Suprapubic skin (tissue), 3 donors: ENCODE results near the gene SSR3.

Source experiments
- EP300 ChIP-seq: sonication (generic); formaldehyde crosslinking; IDR thresholded peaks from one replicate; pipeline ENCODE4 v1.6.1; 2017; ENCODE audit warnings: antibody characterized with exemption
- POLR2A ChIP-seq, 2 donors: fragments of 450-650 bp; IDR thresholded peaks; one replicate each; pipeline ENCODE4 v1.6.1; 2017; ENCODE audit warnings: antibody characterized with exemption in 2 of 2, mild to moderate bottlenecking in 2 of 2, moderate library complexity in 2 of 2
- TF ChIP-seq, protein P1 (sequence below), 2 donors: fragments of 200-600 bp in 1 of 2; fragments of 450-650 bp in 1 of 2; sonication (generic) in 1 of 2; IDR thresholded peaks; one replicate each; pipeline ENCODE4 v1.5.1; 2016 to 2019; ENCODE audit warnings: antibody characterized with exemption in 2 of 2, mild to moderate bottlenecking in 1 of 2, moderate library complexity in 1 of 2

DNA sequence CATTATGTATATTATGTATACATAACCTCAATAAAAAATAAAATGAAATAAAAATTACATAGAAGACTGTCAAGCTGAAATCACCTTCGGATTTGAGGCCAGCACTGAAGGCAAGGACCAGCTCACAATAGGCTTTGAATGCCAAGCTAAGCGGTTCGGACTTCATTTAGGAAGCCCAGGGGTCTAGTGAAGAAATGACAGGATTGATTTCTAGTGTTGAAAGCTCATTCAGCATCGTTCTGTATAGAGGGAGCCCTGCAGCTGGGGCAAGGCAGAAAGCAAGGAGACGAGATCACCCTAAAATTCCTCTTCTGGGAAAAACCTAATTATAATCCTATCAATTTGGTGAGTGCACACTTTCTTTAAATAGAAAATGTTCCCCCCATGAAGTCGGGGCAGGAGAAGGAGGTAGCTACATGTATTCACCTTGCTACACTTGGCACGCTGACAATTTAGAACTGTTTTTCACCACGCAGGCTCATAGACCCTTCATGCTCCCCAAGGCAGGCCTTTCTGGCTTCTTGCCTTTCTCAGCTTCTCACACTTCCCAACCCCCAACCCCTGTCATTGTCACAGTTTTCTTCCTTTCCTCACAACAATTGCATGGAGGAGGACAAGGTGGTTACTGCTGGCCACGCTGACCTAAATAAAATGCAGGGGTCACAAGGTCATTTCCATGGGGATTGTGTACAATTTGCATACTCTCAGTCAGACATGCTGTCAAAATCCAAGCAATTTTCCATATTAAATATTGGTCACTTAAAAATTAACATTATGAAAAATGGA lies 44.4 kb upstream of the SSR3 start:
- TF ChIP-seq POLR2A (IDR thresholded peaks at IDR 0.05), result no peak
- TF ChIP-seq, protein P1, sequence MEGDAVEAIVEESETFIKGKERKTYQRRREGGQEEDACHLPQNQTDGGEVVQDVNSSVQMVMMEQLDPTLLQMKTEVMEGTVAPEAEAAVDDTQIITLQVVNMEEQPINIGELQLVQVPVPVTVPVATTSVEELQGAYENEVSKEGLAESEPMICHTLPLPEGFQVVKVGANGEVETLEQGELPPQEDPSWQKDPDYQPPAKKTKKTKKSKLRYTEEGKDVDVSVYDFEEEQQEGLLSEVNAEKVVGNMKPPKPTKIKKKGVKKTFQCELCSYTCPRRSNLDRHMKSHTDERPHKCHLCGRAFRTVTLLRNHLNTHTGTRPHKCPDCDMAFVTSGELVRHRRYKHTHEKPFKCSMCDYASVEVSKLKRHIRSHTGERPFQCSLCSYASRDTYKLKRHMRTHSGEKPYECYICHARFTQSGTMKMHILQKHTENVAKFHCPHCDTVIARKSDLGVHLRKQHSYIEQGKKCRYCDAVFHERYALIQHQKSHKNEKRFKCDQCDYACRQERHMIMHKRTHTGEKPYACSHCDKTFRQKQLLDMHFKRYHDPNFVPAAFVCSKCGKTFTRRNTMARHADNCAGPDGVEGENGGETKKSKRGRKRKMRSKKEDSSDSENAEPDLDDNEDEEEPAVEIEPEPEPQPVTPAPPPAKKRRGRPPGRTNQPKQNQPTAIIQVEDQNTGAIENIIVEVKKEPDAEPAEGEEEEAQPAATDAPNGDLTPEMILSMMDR (IDR thresholded peaks at IDR 0.05), result no peak
- no peak for TF ChIP-seq EP300
